Measurements from ENCODE around the gene GDF15. TPM values are rescaled to one million over a fixed set of nuclear protein-coding genes. Genes with fewer than 3 reads are reported as not detected.

The GDF15 gene
- polyA plus RNA-seq, 1 of the 3 experiments (the other 2 are of a cell fraction) = 129 TPM

DNA sequence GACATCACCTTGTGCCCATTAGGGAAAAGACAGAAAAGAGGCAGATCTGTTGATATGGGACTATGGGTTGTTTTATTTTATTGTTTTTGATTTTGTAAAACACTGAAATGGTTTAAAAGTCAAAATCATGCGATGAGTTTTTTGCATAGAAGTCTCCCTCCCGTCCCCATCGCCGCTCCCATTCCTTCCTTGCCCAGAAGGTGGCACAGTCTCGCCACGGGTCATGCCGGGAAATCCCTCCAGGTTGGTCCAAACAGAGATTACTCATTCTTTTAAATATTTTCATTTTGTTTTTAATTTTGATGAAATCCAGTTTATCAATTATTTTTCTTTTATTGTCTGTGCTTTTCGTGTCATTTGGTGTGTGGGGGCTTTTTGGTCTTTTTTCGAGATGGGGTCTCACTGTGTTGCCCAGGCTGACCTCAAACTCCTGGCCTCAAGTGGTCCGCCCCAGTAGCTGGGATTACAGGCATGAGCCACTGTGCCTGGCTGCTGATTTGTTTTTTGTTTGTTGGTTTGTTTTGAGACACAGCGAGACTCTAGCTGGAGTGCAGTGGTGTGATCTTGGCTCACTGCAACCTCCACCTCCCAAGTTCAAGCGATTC is 36.3 kb upstream of the GDF15 start:
- 35% methylated on average over 12 of the region's 12 CpGs for WGBS (ENCODE audit: low lambda C conversion rate)
- Histone ChIP-seq H3F3A (replicated peaks; ENCODE audit: insufficient read depth) (peaks cover 5% of the 10 kb centered on the region), H3K9me3 (no peaks in the 10 kb centered on the region), H3K4me3 (ENCODE audit: low read depth in 2 of 2, low read length in 1 of 2) (no peak overlapping the region), H4K20me1 (ENCODE audit: insufficient read depth) (no peaks in the 10 kb centered on the region), H3K9ac (no peak overlapping the region), H2AFZ (ENCODE audit: low read depth) (peak overlapping the region; percentile 20; the same call in 1 of the 2 replicates), H3K79me2 (ENCODE audit: insufficient read depth) (no peaks in the 10 kb centered on the region), H3K4me1 (ENCODE audit: control insufficient read depth in 1 of 2, insufficient read depth in 2 of 2, low read depth in 1 of 2, low read length in 1 of 2) (no peaks in the 10 kb centered on the region), H3K36me3 (replicated peaks in 1 of 2; ENCODE audit: control insufficient read depth in 1 of 2, insufficient read depth in 2 of 2, low read length in 1 of 2) (no peaks in the 10 kb centered on the region), H3K27ac (ENCODE audit: low read depth in 2 of 2, low read length in 1 of 2) (no peak overlapping the region), H3K27me3 (ENCODE audit: insufficient read depth) (no peaks in the 10 kb centered on the region), H3K9me2 (no peaks in the 10 kb centered on the region), H3K4me2 (no peak overlapping the region)
- POLR2A ChIA-PET = no interaction called here
- peak; percentile 84 for DNase-seq
- CTCF ChIA-PET = interaction anchor here (0.6 to 9.3 kb wide), 26 partner anchors 8 to 238 kb away, joined by 3 to 217 read pairs (median 5); partner anchors contain the start of genes GDF15, JUND, PGPEP1 and SSBP4
- TF ChIP-seq, protein P1, sequence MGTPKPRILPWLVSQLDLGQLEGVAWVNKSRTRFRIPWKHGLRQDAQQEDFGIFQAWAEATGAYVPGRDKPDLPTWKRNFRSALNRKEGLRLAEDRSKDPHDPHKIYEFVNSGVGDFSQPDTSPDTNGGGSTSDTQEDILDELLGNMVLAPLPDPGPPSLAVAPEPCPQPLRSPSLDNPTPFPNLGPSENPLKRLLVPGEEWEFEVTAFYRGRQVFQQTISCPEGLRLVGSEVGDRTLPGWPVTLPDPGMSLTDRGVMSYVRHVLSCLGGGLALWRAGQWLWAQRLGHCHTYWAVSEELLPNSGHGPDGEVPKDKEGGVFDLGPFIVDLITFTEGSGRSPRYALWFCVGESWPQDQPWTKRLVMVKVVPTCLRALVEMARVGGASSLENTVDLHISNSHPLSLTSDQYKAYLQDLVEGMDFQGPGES (IDR thresholded peaks at IDR 0.05; ENCODE audit: low read depth, low read length) = no peak
- TF ChIP-seq NRF1 (IDR thresholded peaks at IDR 0.05; ENCODE audit: low read depth, low read length) (peak; percentile 26; the same call in 1 of the 2 replicates), TEAD4 (IDR thresholded peaks at IDR 0.05; ENCODE audit: borderline replicate concordance, insufficient read depth) (no peak), SIN3A (IDR thresholded peaks at IDR 0.05; ENCODE audit: borderline replicate concordance, low read depth, low read length) (no peak), RAD21 (IDR thresholded peaks at IDR 0.05; ENCODE audit: low read length) (peak; percentile 95), SMC3 (IDR thresholded peaks at IDR 0.05; ENCODE audit: low read depth, low read length) (peak; percentile 90), JUND (IDR thresholded peaks at IDR 0.05) (no peak)
- TF ChIP-seq, protein P2, sequence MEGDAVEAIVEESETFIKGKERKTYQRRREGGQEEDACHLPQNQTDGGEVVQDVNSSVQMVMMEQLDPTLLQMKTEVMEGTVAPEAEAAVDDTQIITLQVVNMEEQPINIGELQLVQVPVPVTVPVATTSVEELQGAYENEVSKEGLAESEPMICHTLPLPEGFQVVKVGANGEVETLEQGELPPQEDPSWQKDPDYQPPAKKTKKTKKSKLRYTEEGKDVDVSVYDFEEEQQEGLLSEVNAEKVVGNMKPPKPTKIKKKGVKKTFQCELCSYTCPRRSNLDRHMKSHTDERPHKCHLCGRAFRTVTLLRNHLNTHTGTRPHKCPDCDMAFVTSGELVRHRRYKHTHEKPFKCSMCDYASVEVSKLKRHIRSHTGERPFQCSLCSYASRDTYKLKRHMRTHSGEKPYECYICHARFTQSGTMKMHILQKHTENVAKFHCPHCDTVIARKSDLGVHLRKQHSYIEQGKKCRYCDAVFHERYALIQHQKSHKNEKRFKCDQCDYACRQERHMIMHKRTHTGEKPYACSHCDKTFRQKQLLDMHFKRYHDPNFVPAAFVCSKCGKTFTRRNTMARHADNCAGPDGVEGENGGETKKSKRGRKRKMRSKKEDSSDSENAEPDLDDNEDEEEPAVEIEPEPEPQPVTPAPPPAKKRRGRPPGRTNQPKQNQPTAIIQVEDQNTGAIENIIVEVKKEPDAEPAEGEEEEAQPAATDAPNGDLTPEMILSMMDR (IDR thresholded peaks at IDR 0.05) = peak; percentile 96

DNA sequence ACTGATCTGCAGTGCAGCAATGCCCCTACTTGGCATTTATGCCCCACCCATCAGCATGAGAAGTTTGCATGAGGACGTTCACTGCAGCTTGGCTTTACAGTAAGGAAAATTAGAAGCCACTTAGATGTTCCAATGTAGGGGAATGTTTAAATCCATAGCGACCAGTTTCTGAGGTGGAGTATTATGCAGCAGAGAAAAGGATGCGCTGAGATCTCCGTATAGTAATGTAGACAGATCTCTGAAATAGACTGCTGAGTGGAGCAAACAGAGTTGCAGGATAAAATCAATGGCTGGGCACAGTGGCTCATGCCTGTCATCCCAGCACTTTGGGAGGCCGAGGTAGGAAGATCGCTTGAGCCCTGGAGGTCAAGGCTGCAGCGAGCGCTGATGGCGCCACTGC is 35.5 kb upstream of the GDF15 start:
- CTCF ChIA-PET = interaction anchor here (0.8 to 9.3 kb wide), 14 partner anchors 9 to 239 kb away, joined by 3 to 217 read pairs (median 8); partner anchors contain the start of genes GDF15, PGPEP1 and SSBP4
- peaks cover 5% of the 10 kb centered on the region for H3F3A ChIP-seq (replicated peaks; ENCODE audit: insufficient read depth)
- H3K27ac ChIP-seq (ENCODE audit: low read depth in 2 of 2, low read length in 1 of 2) = no peak overlapping the region
- H3K27me3 ChIP-seq (ENCODE audit: insufficient read depth) = no peaks in the 10 kb centered on the region
- H3K9me2 ChIP-seq = no peaks in the 10 kb centered on the region
- H3K9me3 ChIP-seq = no peaks in the 10 kb centered on the region
- POLR2A ChIA-PET = no interaction called here
- no peaks in the 10 kb centered on the region for H3K4me1 ChIP-seq (ENCODE audit: control insufficient read depth in 1 of 2, insufficient read depth in 2 of 2, low read depth in 1 of 2, low read length in 1 of 2)
- H3K9ac ChIP-seq = no peak overlapping the region
- no peak for DNase-seq
- no peaks in the 10 kb centered on the region for H3K79me2 ChIP-seq (ENCODE audit: insufficient read depth)
- TF ChIP-seq, protein P1 (IDR thresholded peaks at IDR 0.05; ENCODE audit: low read depth, low read length) = no peak
- TF ChIP-seq RAD21 (IDR thresholded peaks at IDR 0.05; ENCODE audit: low read length) = no peak
- TF ChIP-seq FOSL2 (IDR thresholded peaks at IDR 0.05; ENCODE audit: borderline replicate concordance, low read depth) = no peak
- TF ChIP-seq GATA2 (CRISPR knock-in tag; IDR thresholded peaks at IDR 0.05) = no peak
- TF ChIP-seq YY1 (IDR thresholded peaks at IDR 0.05; ENCODE audit: low read depth) = no peak
- no peak for TF ChIP-seq RXRA (IDR thresholded peaks at IDR 0.05; ENCODE audit: borderline replicate concordance, low read depth)
- TF ChIP-seq RFX5 (IDR thresholded peaks at IDR 0.05; ENCODE audit: low read length) = no peak
- TF ChIP-seq SIN3A (IDR thresholded peaks at IDR 0.05; ENCODE audit: borderline replicate concordance, low read depth, low read length) = no peak
- no peak for TF ChIP-seq MEF2A (IDR thresholded peaks at IDR 0.05; ENCODE audit: borderline replicate concordance, low read depth)
- no peak for TF ChIP-seq CHD2 (IDR thresholded peaks at IDR 0.05; ENCODE audit: low read length, partially characterized antibody)
- TF ChIP-seq TEAD4 (IDR thresholded peaks at IDR 0.05; ENCODE audit: borderline replicate concordance, insufficient read depth) = no peak
- no peak for TF ChIP-seq EZH2phosphoT487 (IDR thresholded peaks at IDR 0.05; ENCODE audit: borderline replicate concordance, low read depth)
- H3K36me3 ChIP-seq (replicated peaks in 1 of 2; ENCODE audit: control insufficient read depth in 1 of 2, insufficient read depth in 2 of 2, low read length in 1 of 2) = no peaks in the 10 kb centered on the region
- WGBS (ENCODE audit: low lambda C conversion rate) = 80% methylated on average over 9 of the region's 9 CpGs
- no peak overlapping the region for H2AFZ ChIP-seq (ENCODE audit: low read depth)
- no peak overlapping the region for H3K4me3 ChIP-seq (ENCODE audit: low read depth in 2 of 2, low read length in 1 of 2)
- H3K4me2 ChIP-seq = no peak overlapping the region
- H4K20me1 ChIP-seq (ENCODE audit: insufficient read depth) = no peaks in the 10 kb centered on the region
